Epithelial cell of proximal tubule (primary cell): ENCODE results near the gene TNKS1BP1. TPM values are rescaled to one million over a fixed set of nuclear protein-coding genes. Genes with fewer than 3 reads are reported as not detected.

Source experiments
- DNase-seq: peaks from one replicate; pipeline ENCODE4 v3.0.0-alpha.2; 2011; ENCODE audit warnings: low read depth
- H3K4me3 ChIP-seq: 2 replicates; pipeline ENCODE4 v1.5.1; 2011; ENCODE audit warnings: low read depth, mild to moderate bottlenecking, low read length
- total RNA-seq: library from RNA; depleted of rRNA; stranded (reverse); fragments of >200 nt; gene quantifications from 2 replicates; pipeline ENCODE4 v1.2.3, GENCODE V29; 2015
- TF ChIP-seq, protein P1 (sequence below): conservative IDR thresholded peaks from 2 replicates; pipeline ENCODE4 v1.5.1; 2012; ENCODE audit warnings: low read depth, mild to moderate bottlenecking, low read length

The TNKS1BP1 gene
- total RNA-seq, 1 donor from 2014 or later, result 65.4 TPM

DNA sequence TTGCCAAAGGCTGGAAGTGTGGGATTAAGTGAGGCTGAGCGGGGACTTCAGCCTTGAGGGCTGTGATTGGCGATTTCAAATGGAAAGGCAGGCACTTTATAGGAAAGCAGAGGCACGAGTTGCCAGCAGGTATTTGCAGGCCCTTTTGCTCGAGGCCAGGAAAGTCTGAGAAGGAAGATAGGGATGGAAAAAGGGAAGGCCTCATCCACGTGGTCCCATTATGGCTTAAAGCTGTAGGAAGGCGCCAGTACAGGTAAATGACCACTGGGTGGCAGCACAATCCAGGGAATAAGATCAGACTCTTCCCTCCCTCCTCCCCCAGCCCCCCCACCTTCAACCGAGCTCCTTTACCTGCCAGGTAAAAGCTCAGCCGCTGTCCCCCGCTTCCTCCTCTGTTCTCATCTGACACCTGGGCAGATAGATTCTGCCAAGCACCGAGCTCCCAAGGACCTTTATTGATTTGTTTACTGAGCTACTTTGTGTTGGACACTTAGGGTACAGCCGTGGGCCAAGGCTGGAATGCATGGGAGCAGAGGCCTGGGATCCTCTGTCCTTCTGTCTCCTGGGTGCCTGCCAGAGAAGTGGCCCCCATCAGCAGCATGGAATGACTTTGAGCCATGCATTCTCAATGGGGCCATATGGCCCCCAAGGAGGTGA, 20.9 kb upstream of the TNKS1BP1 start:
- H3K4me3 ChIP-seq, result no peak overlapping the region
- no peak for DNase-seq
- TF ChIP-seq, protein P1, sequence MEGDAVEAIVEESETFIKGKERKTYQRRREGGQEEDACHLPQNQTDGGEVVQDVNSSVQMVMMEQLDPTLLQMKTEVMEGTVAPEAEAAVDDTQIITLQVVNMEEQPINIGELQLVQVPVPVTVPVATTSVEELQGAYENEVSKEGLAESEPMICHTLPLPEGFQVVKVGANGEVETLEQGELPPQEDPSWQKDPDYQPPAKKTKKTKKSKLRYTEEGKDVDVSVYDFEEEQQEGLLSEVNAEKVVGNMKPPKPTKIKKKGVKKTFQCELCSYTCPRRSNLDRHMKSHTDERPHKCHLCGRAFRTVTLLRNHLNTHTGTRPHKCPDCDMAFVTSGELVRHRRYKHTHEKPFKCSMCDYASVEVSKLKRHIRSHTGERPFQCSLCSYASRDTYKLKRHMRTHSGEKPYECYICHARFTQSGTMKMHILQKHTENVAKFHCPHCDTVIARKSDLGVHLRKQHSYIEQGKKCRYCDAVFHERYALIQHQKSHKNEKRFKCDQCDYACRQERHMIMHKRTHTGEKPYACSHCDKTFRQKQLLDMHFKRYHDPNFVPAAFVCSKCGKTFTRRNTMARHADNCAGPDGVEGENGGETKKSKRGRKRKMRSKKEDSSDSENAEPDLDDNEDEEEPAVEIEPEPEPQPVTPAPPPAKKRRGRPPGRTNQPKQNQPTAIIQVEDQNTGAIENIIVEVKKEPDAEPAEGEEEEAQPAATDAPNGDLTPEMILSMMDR, result peak; percentile 64

DNA sequence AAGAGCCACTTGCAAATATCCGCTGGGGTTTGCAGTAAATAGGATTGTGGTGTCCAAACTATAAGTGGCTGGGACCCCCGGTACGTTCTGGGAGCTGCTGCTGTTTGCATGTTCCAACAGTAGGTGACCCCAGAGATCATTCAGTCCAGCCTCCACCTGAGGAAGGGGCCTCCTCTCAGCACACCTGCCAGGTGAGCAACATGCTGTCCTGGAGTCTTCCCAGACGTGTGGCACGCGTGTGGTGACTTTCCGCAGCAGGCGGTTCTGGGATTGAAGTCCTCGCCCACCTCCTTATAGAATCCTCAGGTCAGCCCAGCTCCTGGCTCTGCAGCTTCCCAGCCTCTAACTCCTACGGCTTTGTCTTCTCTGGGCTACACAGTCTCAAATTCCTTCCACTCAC, 20.1 kb upstream of the TNKS1BP1 start:
- no peak overlapping the region for H3K4me3 ChIP-seq
- TF ChIP-seq, protein P1, result no peak
- DNase-seq, result no peak

DNA sequence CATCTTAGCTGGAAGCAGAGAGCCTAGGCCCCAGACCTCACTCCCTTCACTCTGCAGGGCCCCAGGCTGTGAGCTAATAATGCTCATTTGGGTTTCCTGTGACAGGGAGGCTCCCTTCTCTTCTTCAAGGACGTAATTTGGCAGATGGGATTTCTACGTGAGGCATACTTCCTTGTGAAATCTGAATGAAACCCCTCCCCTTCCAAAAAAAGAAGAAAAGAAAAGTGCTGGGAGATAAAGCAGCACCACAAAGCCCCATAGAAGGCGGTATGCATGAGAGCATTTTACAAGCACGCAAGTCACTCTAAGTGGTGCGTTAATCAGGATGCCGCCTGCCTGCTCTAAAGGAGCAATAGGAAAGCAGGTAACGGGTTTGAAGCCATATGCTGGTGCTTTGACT, 19.1 kb upstream of the TNKS1BP1 start:
- TF ChIP-seq, protein P1, result no peak
- no peak for DNase-seq

DNA sequence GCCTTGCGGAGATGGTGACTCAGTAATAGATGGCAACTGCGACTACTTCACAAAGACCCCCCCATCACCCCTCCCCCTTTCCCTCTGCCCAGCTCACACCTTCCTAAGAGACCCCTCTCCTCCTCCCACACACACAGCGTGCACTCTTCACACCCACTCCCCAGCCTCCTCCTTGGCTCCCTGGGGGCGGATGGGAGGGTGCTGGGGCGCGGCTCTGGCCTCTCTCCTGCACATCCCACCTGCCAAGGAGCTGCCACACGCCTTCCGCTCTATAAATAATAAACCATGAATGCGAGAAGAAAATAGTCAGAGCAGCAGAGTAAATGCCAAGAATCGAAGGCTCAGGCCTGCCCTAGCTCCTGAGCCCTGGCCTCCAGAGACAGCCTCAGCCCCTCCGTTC, 17.9 kb upstream of the TNKS1BP1 start:
- no peak for DNase-seq

More for the DNA sequence above, 19.1 kb upstream of the TNKS1BP1 start:
- no peak overlapping the region for H3K4me3 ChIP-seq

DNA sequence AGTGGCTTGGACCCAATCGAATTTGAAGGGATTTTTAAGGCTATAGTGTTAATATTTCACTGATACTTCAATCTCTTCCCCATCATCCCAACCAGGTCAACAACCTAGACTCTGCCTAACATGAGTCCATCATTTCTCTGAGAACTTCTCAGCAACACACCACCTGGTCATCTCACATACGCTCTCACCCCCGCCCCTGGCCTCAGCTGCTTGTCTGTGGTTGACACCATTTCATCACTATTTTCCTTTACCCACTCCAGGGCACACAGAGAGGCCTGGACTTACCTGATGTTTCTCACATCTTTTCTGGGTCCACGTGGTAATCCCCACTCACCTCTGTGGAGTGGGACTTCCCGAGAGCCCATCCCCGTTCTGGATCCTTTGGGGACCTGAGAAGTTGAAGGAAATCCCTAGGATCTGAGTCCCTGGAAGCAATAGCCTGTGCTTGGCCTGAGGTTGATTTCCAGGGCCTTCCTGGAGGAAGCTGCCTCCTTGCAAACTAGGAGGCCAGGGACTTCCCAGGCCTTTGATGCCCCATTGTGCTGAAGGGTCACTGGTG, 16.6 kb upstream of the TNKS1BP1 start:
- DNase-seq, result no peak
- TF ChIP-seq, protein P1, result no peak
- no peak overlapping the region for H3K4me3 ChIP-seq

More for the DNA sequence above, 17.9 kb upstream of the TNKS1BP1 start:
- no peak overlapping the region for H3K4me3 ChIP-seq
- TF ChIP-seq, protein P1, result no peak

DNA sequence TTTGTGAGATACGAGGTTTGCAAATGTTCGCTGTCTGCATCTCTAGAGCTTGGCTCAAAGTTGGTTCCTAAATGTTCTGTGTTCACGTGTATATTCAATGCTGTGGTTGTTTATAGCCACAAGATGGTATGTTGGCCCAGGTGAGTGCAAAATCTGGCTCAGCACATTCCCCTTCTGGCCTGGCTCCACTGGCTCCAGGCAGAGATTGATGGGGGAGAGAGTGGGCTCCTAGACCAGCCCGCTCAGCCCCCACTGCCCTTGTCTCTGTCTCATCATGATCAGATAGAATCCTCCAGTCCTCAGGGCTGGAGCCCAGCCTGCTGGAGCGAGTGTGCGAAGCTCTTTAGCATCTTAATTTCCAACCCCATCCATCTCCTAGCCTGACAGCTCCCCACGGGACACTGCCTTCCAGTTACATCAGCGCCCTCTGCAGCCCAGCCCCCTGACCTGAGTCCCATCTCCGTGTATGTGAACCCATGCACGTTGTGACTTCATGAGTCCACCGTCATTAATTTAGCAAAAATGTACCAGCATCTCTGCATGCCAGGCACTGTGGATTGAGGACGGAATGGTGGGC, 15.4 kb upstream of the TNKS1BP1 start:
- DNase-seq, result no peak
- TF ChIP-seq, protein P1, result peak; percentile 44

More for the DNA sequence above, 15.4 kb upstream of the TNKS1BP1 start:
- no peak overlapping the region for H3K4me3 ChIP-seq
